Thymus (tissue), 11 donors: ENCODE data around the gene REV3L. TPM values are rescaled to one million over a fixed set of nuclear protein-coding genes. Genes with fewer than 3 reads are reported as not detected.

ENCODE experiments used
- DNase-seq, 9 donors: peaks; one replicate each; pipeline ENCODE4 v3.0.0-alpha.2; 2013; ENCODE audit warnings: low spot score in 9 of 9, low read depth in 6 of 9, missing footprints in 1 of 9
- H3K27ac ChIP-seq, 2 donors: one replicate each; pipeline ENCODE4 v1.5.1; 2013; ENCODE audit warnings: control low read depth in 1 of 2, low read depth in 1 of 2, low read length in 1 of 2, mild to moderate bottlenecking in 1 of 2, moderate library complexity in 1 of 2
- H3K27me3 ChIP-seq, 2 donors: one replicate each; pipeline ENCODE4 v1.5.1; 2013; ENCODE audit warnings: low read length in 1 of 2; ENCODE audit not compliant: control insufficient read depth in 2 of 2, insufficient read depth in 1 of 2
- H3K36me3 ChIP-seq, 2 donors: one replicate each; pipeline ENCODE4 v1.5.1; 2013; ENCODE audit warnings: low read length in 1 of 2, mild to moderate bottlenecking in 1 of 2, moderate library complexity in 1 of 2; ENCODE audit not compliant: control insufficient read depth in 2 of 2, insufficient read depth in 2 of 2
- H3K4me1 ChIP-seq, 2 donors: one replicate each; pipeline ENCODE4 v1.5.1; 2013; ENCODE audit warnings: low read length in 2 of 2; ENCODE audit not compliant: control insufficient read depth in 2 of 2, insufficient read depth in 2 of 2
- H3K4me3 ChIP-seq, 2 donors: one replicate each; pipeline ENCODE4 v1.5.1; 2013; ENCODE audit warnings: low read length in 2 of 2, control low read depth in 1 of 2, mild to moderate bottlenecking in 1 of 2
- H3K9me3 ChIP-seq, 2 donors: one replicate each; pipeline ENCODE4 v1.5.1; 2013; ENCODE audit warnings: low read length in 1 of 2, mild to moderate bottlenecking in 1 of 2; ENCODE audit not compliant: control insufficient read depth in 2 of 2, insufficient read depth in 1 of 2
- WGBS: extraction: QIAGEN DNeasy Blood & Tissue Kit; methylation state at CpG from one replicate; pipeline ENCODE4 v1.1.7; 2013; 5-methylcytosine and 5-hydroxymethylcytosine counted together
- polyA plus RNA-seq: library from polyadenylated mRNA; stranded (reverse); fragments of 200-250 nt; gene quantifications from one replicate; pipeline ENCODE4 v1.2.3, GENCODE V29; 2013
- total RNA-seq: library from RNA; stranded (reverse); fragments of 120-200 nt; gene quantifications from one replicate; pipeline ENCODE4 v1.2.4, GENCODE V29; 2013
- donor health status: healthy.

The REV3L gene
- total and polyA plus RNA-seq, 2 donors = 21.2 to 29.4 TPM

DNA sequence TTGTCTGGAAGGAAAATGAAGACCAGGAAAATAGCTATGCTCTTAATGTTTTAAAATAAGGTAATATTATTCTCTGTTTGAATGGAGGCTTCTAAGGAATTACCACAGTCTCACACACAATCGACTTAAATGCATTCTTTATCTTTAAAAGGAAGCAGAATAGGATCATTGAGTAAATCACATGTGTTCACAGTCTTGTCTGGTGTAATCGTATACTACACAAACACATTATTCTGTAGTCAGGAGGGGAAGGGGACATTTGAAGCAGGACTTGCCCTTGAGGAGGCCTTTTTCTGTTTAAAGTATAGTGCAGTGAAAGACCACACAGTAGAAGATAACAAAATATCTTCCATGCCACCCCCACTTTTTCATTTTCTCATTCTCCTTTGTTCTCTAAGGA, 20.6 kb upstream of the REV3L start:
- 70% methylated on average over 2 of the region's 2 CpGs for WGBS
- H3K4me1 ChIP-seq = peaks cover 0 to 10% of the 10 kb centered on the region in 2 donors
- peaks cover 0 to 6% of the 10 kb centered on the region in 2 donors for H3K36me3 ChIP-seq
- no peak overlapping the region for H3K27ac ChIP-seq
- H3K4me3 ChIP-seq = no peak overlapping the region
- no peaks in the 10 kb centered on the region for H3K9me3 ChIP-seq
- H3K27me3 ChIP-seq = no peaks in the 10 kb centered on the region
- DNase-seq = no peak

DNA sequence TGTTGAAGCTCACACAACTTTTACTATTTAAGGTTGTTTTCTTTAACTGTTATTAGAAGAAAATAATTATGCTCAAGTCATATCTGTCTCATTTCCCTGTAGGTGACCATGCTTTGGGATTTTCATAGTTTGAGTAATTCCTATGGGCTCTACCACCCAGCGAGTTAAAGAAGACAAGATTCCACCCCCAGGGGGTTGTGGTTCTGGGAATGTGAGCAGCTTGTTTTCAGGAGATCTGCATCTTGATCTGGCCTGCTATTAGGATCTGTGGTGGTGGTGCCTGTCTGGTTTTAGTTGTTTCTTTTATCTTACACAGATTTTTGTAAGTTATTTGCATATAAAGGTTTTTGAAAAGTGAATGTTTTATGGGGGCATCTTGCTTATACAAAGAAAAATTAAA, 20.2 kb upstream of the REV3L start:
- Histone ChIP-seq H3K27me3 (no peaks in the 10 kb centered on the region), H3K9me3 (no peaks in the 10 kb centered on the region), H3K36me3 (peaks cover 0 to 7% of the 10 kb centered on the region in 2 donors), H3K4me1 (peaks cover 0 to 10% of the 10 kb centered on the region in 2 donors), H3K4me3 (no peak overlapping the region), H3K27ac (no peak overlapping the region)
- no peak for DNase-seq
- 97% methylated on average over 1 of the region's 1 CpG for WGBS

DNA sequence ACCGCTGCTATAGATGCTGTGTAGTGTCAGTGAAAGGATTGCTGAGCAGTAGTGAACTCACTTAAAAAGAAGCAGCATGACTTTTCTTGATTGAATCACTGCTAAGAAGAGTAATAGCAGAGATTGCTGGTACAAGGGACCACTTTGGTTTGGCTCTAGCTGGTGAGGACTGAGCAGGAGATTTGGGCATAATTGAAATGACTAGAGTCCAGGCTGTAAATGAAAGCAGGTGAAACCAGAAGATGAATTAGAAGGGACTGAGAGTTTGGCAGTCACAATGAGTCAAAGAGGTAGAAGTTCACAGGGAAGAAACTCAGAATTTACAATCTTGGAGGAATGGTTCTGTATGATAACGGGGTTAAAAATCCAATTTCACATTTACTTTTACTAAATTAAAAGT, 19.1 kb upstream of the REV3L start:
- Histone ChIP-seq H3K27me3 (no peaks in the 10 kb centered on the region), H3K27ac (no peak overlapping the region)
- WGBS = 98% methylated on average over 2 of the region's 2 CpGs

DNA sequence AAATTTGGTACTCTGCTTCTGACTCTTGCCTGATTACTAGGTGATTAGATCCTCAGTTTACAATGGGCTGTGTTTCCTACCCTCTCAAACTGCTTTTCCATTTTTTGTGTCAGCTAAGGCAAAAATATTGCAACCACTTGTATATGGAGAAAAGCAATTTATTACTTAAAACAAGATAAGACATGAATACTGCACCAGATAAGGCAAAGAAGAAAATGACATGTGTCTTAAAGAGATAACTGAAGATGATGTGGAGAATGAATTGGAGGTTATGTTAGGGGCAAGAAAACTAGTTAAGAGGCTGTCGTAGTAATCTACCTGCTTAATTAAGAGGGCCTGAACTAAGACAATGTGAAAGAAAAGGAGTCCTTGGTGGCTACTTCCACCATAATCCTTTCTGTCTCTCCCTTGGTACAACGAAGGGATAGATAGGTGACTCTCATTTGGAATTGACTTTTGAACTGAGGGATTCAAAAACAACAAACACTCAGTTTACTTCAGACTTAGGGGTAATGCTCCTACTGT, 16.3 kb upstream of the REV3L start:
- Histone ChIP-seq H3K9me3 (no peaks in the 10 kb centered on the region), H3K27me3 (no peaks in the 10 kb centered on the region), H3K4me3 (no peak overlapping the region), H3K4me1 (peaks cover 0 to 3% of the 10 kb centered on the region in 2 donors), H3K36me3 (peaks cover 0 to 3% of the 10 kb centered on the region in 2 donors), H3K27ac (no peak overlapping the region)
- WGBS = 98% methylated on average over 2 of the region's 2 CpGs
- no peak for DNase-seq

More for the DNA sequence above, 19.1 kb upstream of the REV3L start:
- Histone ChIP-seq H3K4me1 (peaks cover 0 to 7% of the 10 kb centered on the region in 2 donors), H3K9me3 (no peaks in the 10 kb centered on the region), H3K36me3 (peaks cover 0 to 5% of the 10 kb centered on the region in 2 donors), H3K4me3 (no peak overlapping the region)
- no peak for DNase-seq

DNA sequence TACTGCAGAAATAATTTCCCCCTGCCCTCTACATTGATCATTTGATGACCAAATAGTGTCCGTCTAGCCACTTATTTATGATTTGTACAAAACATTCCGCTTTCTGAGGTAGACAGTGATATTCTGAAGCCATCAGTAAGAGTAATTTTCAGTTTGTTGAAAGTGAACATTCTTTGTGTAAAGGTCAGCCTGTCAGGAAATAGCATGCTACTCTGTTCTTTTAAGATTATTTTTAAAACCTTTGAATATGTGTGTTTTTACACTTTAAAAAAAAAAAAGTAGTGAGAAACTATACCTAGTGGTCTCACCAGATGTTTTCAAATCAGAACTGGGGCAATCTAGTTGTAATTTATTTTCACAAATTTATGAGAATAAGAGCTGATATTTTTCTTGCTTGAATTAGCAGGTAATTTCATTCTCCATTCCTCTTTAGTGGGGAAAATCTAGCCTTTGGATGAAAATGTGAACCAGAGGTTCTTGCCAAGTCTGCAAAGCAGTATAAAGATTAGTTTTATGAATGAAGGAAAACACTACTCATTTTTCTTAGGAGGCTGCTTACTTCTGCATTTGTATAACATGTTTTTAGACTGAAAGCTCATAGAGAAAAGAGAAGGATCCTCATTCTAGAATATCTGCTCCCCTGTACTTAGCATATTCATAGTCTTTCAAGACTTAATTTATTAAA, 12.1 kb upstream of the REV3L start:
- WGBS = 97% methylated on average over 2 of the region's 2 CpGs
- no peak overlapping the region for H3K4me3 ChIP-seq
- no peak for DNase-seq
- H3K27me3 ChIP-seq = no peaks in the 10 kb centered on the region
- H3K4me1 ChIP-seq = peaks cover 0 to 3% of the 10 kb centered on the region in 2 donors
- no peaks in the 10 kb centered on the region for H3K9me3 ChIP-seq
- peaks cover 0 to 13% of the 10 kb centered on the region in 2 donors for H3K36me3 ChIP-seq
- no peak overlapping the region for H3K27ac ChIP-seq

DNA sequence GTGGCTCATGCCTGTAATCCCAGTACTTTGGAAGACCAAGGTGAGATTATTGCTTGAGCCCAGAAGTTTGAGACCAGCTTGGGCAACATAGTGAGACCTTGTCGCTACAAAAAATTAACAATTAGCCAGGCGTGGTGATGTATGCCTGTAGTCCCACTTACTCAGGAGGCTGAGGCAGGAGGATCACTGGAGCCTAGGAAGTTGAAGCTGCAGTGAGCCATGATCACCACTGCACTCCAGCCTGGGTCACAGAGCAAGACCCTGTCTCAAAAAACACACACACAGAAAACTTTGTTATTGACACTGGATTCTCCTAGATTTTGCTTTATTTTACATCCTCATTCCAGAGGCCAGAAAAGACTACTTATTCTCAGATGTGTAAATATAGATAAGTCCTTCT, 9.5 kb upstream of the REV3L start:
- no peaks in the 10 kb centered on the region for H3K27me3 ChIP-seq
- no peak for DNase-seq
- over 99% methylated on average over 2 of the region's 2 CpGs for WGBS

DNA sequence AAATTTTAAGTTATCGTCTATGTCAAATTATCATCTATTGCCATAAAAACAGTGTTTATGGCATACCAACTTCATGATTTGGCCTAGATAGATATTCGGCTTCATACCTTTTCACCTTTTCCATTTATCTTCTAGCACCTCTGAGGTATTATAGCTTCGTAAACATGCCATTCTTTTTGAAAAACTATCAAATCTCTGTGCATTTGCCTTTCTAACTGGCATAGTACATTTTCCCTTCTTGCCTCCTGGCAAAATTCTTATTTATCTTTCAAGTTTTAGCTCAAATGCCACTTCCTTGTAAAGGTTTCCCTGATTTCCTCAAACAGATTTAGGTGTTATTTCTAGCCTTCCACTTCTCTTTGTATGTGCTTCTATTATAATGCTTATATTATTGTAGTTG, 7.0 kb upstream of the REV3L start:
- Histone ChIP-seq H3K4me3 (no peak overlapping the region), H3K9me3 (no peaks in the 10 kb centered on the region), H3K27me3 (no peaks in the 10 kb centered on the region), H3K4me1 (peaks cover 15 to 19% of the 10 kb centered on the region in 2 donors), H3K27ac (no peak overlapping the region), H3K36me3 (peaks cover 5 to 18% of the 10 kb centered on the region in 2 donors)
- 98% methylated on average over 3 of the region's 3 CpGs for WGBS
- DNase-seq = no peak

More for the DNA sequence above, 9.5 kb upstream of the REV3L start:
- Histone ChIP-seq H3K9me3 (no peaks in the 10 kb centered on the region), H3K27ac (no peak overlapping the region), H3K36me3 (peaks cover 5 to 12% of the 10 kb centered on the region in 2 donors), H3K4me1 (peaks cover 8 to 10% of the 10 kb centered on the region in 2 donors), H3K4me3 (no peak overlapping the region)

DNA sequence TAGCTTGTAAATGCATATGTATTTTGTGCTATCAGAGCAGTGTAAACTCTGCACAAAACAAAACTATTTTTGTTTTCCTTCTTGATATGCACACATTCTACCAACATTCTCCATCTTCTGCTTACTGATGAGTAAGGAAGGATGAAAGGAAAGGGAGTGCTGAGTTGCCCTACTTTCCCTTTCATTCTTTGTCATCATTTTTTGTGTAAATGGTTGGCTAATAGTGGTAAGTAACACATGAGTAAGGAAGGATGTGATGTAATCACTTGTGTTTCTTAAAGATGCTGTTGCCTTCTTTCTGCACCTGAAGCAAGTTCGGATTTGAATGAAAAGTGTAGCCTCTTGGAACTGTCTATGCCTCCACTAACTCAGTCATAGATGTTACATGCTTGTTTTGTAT, 4.6 kb upstream of the REV3L start:
- Histone ChIP-seq H3K27me3 (no peaks in the 10 kb centered on the region), H3K27ac (peak overlapping the region in 1 of 2 donors; percentile 76), H3K4me3 (no peak overlapping the region), H3K4me1 (peaks cover 15 to 21% of the 10 kb centered on the region in 2 donors), H3K9me3 (no peaks in the 10 kb centered on the region), H3K36me3 (peaks cover 5 to 18% of the 10 kb centered on the region in 2 donors)
- DNase-seq = peak in 1 of 9 donors; percentile 50
- WGBS = 85% methylated on average over 1 of the region's 1 CpG

DNA sequence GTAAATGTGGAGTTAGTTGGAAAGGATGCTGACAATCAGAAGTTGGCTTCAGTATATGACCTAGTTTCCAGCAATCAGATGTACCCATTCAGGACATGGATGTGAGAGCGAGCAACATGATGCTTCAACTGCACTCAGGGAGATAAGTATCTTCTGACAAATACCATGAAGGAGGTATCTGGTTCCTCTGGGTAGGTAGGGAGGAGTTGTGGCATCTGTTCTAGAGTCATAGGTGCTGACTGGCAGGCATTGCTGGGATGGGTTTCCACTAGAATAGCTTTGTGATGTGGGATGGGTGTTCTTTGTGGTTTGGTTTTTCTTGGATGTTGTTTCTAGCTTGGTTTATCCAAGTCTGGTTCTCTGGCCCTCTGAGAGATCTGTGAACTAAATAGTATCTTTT, 3.9 kb upstream of the REV3L start:
- peak in 4 of 9 donors; percentile 15 to 66 (median 41) for DNase-seq
- Histone ChIP-seq H3K9me3 (no peaks in the 10 kb centered on the region), H3K27ac (peak overlapping the region; percentile 42 to 76), H3K4me1 (peaks cover 15 to 21% of the 10 kb centered on the region in 2 donors), H3K36me3 (peaks cover 5 to 14% of the 10 kb centered on the region in 2 donors), H3K27me3 (no peaks in the 10 kb centered on the region), H3K4me3 (no peak overlapping the region)
- WGBS = 14% methylated on average over 1 of the region's 1 CpG
